ENCODE data around the gene RAD9A.

- TF ChIP-seq POLR2A (IDR thresholded peaks at IDR 0.05; ENCODE audit: low read length) (no peak), GATA1 (IDR thresholded peaks at IDR 0.05; ENCODE audit: low read depth, low read length) (no peak)
These were observed 2.2 kb downstream of the RAD9A start for GRCh38 chr11:67393990-67394389.

All from erythroblast (primary cell).